ENCODE data around the gene TMEM125.

DNA sequence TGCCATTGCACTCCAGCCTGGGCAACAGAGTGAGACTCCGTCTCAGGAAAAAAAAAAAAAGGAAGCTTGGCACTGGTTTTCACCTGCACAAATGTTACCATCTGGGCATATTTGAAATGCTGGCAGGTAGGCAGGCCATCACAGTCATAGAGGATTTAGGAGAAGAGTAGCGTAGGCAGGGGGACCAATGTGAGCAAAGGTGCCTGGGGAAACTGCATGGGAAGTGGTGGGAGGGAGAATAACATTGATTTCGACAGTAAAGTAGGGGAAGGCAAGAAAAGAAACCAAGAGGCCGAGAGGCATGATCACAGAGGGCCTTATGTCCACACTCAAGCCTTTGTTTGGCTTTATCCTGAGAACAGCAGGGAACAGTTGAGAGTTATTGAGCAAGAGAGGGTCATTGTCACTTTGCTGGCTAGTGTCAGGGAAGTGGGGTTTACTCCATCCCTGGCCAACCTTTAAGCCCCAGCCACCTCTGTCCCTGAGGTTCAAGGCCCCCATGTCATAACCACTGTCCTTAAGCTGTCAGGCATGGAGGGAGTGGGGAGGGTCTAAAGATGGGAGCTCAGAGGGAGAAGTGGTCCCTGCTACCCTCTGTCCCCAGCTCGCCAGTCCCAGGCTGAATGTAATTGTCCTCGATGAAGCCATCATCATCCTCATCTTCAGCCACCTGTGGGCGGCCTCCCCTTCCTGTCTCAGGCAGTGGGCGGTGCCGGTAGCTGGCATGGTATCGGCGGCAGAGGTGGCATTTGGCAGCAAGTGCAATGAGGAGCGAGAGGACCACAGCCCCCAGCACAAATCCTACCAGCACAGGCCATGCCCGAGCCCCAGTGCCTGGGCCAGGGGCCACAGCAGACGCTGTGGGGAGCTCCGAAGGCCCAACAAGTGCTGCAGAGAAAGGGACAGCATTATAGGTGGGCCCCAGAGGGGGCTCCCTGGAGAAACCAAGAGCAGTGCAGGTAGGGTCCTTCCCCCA, 12.7 kb downstream of the TMEM125 start:
- TF ChIP-seq GATA2 (IDR thresholded peaks at IDR 0.05; ENCODE audit: low read depth, low read length) (no peak), GATA3 (IDR thresholded peaks at IDR 0.05; ENCODE audit: low read depth, low read length) (no peak)
